A673 (cell line): ENCODE results near the gene ISLR. TPM values are rescaled to one million over a fixed set of nuclear protein-coding genes. Genes with fewer than 3 reads are reported as not detected.
A peak's percentile ranks its signal among the peaks of the same experiment; 100 is the strongest.

ENCODE experiments used
- BruUV-seq: library from RNA; stranded (reverse); fragments of 400-500 nt; replicated peaks from 2 replicates; lab custom pipeline; 2021; lab: Mats Ljungman, UMichigan
- CTCF ChIA-PET: fragments of 300-600 bp; sonication (Branson Sonifier 250); formaldehyde crosslinking; loops from one replicate; lab custom pipeline; 2022; ENCODE audit warnings: antibody characterized with exemption; lab: Charles Lee
- POLR2A ChIA-PET: fragments of 300-600 bp; sonication (Branson Sonifier 250); formaldehyde crosslinking; loops from one replicate; lab custom pipeline; 2022; ENCODE audit warnings: antibody characterized with exemption; ENCODE audit not compliant: low non-redundant PET; lab: Charles Lee
- DNase-seq: peaks from one replicate; pipeline ENCODE4 v3.0.0-alpha.2; 2015; ENCODE audit warnings: low spot score
- H3K27ac ChIP-seq: fragments of 200-600 bp; sonication (generic); 2 replicates; pipeline ENCODE4 v1.5.1; 2016; ENCODE audit warnings: mixed run types, low read depth, mild to moderate bottlenecking, mixed read lengths, antibody characterized with exemption, low read length; ENCODE audit not compliant: poor library complexity, severe bottlenecking
- H3K27me3 ChIP-seq: fragments of 200-600 bp; sonication (generic); replicated peaks from 2 replicates; pipeline ENCODE4 v1.6.1; 2017; ENCODE audit warnings: mixed run types, low read depth, mild to moderate bottlenecking, mixed read lengths, antibody characterized with exemption, low read length; ENCODE audit not compliant: insufficient read depth, poor library complexity
- H3K36me3 ChIP-seq: fragments of 200-600 bp; sonication (generic); 2 replicates; pipeline ENCODE4 v1.6.1; 2016; ENCODE audit warnings: mixed run types, mild to moderate bottlenecking, mixed read lengths, antibody characterized with exemption, low read length; ENCODE audit not compliant: insufficient read depth, poor library complexity, severe bottlenecking
- H3K4me1 ChIP-seq: fragments of 200-600 bp; sonication (generic); 2 replicates; pipeline ENCODE4 v1.6.1; 2017; ENCODE audit warnings: mixed run types, mild to moderate bottlenecking, mixed read lengths, antibody characterized with exemption, low read length; ENCODE audit not compliant: insufficient read depth, poor library complexity, severe bottlenecking
- H3K4me3 ChIP-seq: fragments of 200-600 bp; sonication (generic); 2 replicates; pipeline ENCODE4 v1.5.1; 2016; ENCODE audit warnings: low read depth, mixed run types, mild to moderate bottlenecking, mixed read lengths, low read length; ENCODE audit not compliant: poor library complexity, severe bottlenecking
- H3K9me3 ChIP-seq: fragments of 200-600 bp; sonication (generic); 2 replicates; pipeline ENCODE4 v1.6.1; 2016; ENCODE audit warnings: mixed run types, low read depth, mild to moderate bottlenecking, mixed read lengths, antibody characterized with exemption, low read length; ENCODE audit not compliant: poor library complexity, severe bottlenecking
- CTCF ChIP-seq: fragments of 300-800, 200-600 bp; sonication (generic); conservative IDR thresholded peaks from 2 replicates; pipeline ENCODE4 v1.5.1; 2017; ENCODE audit warnings: low read depth, mild to moderate bottlenecking, antibody characterized with exemption, low read length, moderate library complexity, mixed read lengths
- EZH2 ChIP-seq: fragments of 200-600 bp; sonication (generic); IDR thresholded peaks from 2 replicates; pipeline ENCODE4 v1.6.1; 2017; ENCODE audit warnings: borderline replicate concordance, low read depth, mild to moderate bottlenecking, mixed read lengths, antibody characterized with exemption, low read length; ENCODE audit not compliant: poor library complexity, severe bottlenecking
- intact Hi-C: fragments of 100-400 bp; cut with micrococcal nuclease; formaldehyde crosslinking; loops from one replicate; pipeline ENCODE4 v1.10.0; 2022; ENCODE audit not compliant: unreplicated experiment
- total RNA-seq: library from RNA; stranded (reverse); gene quantifications from 2 replicates; pipeline ENCODE4 v1.2.3, GENCODE V29; 2021

The ISLR gene
- total RNA-seq, 1 experiment from 2014 or later: 0.41 TPM

GRCh38 chr15:74200871-74201419 lies 27.4 kb downstream of the ISLR start:
- no peak for DNase-seq
- Histone ChIP-seq H3K9me3 (no peaks in the 10 kb centered on the region), H3K27me3 (no peaks in the 10 kb centered on the region), H3K4me1 (peaks cover 47% of the 10 kb centered on the region), H3K36me3 (no peaks in the 10 kb centered on the region), H3K27ac (no peak overlapping the region), H3K4me3 (no peak overlapping the region)
- no peak for TF ChIP-seq EZH2
- TF ChIP-seq CTCF: no peak
- BruUV-seq: no TSS peak
- intact Hi-C loops: no loop called here
- ChIA-PET POLR2A (no interaction called here), CTCF (no interaction called here)

- no peaks in the 10 kb centered on the region for H3K9me3 ChIP-seq
- TF ChIP-seq EZH2: no peak
- TF ChIP-seq CTCF: no peak
- H3K36me3 ChIP-seq: no peaks in the 10 kb centered on the region
- peak overlapping the region; percentile 5 for H3K27ac ChIP-seq
- no peaks in the 10 kb centered on the region for H3K27me3 ChIP-seq
- H3K4me1 ChIP-seq: peaks cover 41% of the 10 kb centered on the region
- no peak overlapping the region for H3K4me3 ChIP-seq
- intact Hi-C loops: no loop called here
- POLR2A ChIA-PET: no interaction called here
- DNase-seq: no peak
- BruUV-seq: no TSS peak
- CTCF ChIA-PET: no interaction called here
These were observed 28.4 kb downstream of the ISLR start for GRCh38 chr15:74201710-74202420.

- H3K4me1 ChIP-seq: peaks cover 43% of the 10 kb centered on the region
- CTCF ChIA-PET: interaction anchor here (0.5 kb wide), 1 partner anchor 109 kb away, joined by 4 read pairs; no protein-coding TSS in a partner anchor
- no peaks in the 10 kb centered on the region for H3K9me3 ChIP-seq
- intact Hi-C loops: no loop called here
- H3K27me3 ChIP-seq: no peaks in the 10 kb centered on the region
- no peaks in the 10 kb centered on the region for H3K36me3 ChIP-seq
- peak; percentile 71 for DNase-seq
- H3K27ac ChIP-seq: peak within 1 kb of the TSS; percentile 5
- H3K4me3 ChIP-seq: no peak within 1 kb of the TSS
- POLR2A ChIA-PET: no interaction called here
- TF ChIP-seq EZH2 (no peak), CTCF (no peak)
- no TSS peak for BruUV-seq
These were observed 29.2 kb downstream of the ISLR start, which contains the start of gene STRA6 for GRCh38 chr15:74202452-74203401. Gene STRA6, minus strand, starts transcription at chr15:74202787. Its CDS starts 520 bp downstream, at chr15:74202267.
